Suppressor macrophage treated with lipopolysaccharide for 1 hour (primary cell): Measurements from ENCODE around the gene TSPAN18.
A peak's percentile ranks its signal among the peaks of the same experiment; 100 is the strongest.

Experiments
- DNase-seq, 3 donors: peaks; one replicate each; pipeline ENCODE4 v3.0.0-alpha.2; 2020 to 2022

TSPAN18 gene

DNA sequence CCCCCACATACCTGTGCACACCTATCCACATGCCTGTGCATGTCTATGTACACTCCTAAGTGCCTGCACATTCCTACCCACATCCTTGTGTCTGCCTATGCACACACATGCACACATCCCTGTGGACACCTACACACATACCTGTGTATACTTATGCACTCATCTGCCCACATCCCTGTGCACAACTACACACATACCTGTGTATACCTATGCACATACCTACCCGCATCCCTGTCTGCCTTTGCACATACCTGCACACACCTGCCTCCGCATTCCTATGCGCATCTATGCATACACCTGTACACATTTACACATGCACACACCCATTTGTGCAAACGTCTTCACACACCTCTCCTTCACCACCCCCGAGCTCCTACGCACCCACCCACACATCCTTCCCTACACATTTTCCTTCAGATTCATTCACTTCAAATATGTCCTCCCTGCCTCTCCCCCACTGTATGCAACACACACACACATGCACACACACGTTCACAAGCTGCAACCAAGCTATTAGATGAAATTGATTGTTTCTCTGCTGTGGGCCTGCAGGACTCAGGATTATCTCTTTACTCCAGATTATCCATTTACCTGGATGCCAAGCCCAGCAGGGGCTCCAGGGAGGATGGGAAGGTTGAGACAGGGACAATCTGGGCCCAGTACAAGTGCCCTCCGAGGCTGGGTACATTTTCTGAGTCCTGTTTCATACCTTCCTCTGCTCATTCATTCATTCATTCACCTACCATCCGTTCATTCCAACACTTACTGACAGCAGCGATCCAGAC is 53.2 kb downstream of the TSPAN18 start:
- DNase-seq: no peak

DNA sequence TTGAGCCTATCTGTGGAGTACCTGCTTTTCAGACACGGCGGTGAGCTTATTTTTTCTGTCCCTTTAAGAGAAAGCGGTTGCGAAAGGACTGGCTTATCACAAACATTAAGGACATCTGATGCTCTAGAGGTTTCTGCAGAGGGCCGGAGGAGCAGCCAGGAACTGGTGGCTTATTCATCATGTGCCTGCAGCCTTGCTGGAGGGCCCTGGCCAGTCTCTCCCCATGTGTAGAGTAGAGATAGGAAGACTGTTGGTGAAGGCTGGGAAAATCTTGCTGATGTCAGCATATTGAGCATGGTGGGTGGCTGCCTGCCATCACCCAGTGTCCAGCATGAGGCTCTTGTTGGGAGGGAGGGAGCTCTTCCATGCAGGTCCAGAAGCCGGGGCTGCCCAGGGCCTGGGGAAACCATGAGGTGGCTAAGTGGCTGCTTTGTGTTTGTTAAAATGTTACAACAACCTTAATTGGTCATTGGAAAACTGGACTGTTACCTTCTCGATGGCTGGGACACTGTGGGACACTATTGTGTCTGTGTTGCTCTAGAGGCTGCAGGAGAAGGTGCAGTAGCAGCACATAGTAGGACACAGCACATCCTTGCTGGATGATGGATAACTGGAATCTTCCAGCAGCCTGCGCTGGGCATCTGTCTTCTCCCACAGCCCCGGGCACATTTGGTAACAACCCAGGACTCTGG is 54.3 kb downstream of the TSPAN18 start:
- DNase-seq: no peak

DNA sequence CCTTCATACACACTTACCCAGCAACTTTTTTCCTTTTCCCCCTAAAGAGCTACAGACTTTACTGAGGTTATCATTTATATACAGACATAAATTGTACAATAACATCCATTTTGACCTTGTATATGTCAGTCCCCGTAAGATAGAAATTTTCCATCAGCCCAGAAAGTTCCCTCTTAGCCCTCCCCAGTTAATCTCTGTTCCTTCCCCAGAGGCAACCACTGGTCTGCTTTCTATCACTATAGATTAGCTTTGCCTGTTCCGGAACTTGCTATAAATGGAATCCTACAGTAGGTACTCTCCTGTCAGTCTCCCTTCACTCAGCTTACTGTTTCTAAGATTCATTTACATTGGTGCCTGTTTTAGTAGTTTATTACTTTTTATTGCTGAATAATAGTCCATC is 54.9 kb downstream of the TSPAN18 start:
- no peak for DNase-seq

DNA sequence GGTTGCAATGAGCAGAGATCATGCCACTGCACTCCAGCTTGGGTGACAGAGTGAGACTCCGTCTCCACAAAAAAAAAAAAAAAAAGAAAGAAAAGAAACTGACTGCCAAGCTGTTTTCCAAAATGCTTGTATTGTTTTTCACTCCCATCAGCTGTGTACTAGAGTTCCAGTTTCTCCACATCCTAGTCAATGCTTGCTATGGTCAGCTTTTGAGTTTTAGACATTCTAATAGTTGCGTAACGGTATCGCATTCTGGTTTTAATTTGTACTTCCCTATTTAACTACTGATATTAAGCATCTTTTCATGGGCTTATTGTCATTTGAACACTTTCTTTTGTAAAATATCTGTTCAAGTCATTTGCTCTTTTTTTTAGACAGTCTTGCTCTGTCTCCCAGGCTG is 55.7 kb downstream of the TSPAN18 start:
- DNase-seq: peak in 1 of 3 donors; percentile 14

DNA sequence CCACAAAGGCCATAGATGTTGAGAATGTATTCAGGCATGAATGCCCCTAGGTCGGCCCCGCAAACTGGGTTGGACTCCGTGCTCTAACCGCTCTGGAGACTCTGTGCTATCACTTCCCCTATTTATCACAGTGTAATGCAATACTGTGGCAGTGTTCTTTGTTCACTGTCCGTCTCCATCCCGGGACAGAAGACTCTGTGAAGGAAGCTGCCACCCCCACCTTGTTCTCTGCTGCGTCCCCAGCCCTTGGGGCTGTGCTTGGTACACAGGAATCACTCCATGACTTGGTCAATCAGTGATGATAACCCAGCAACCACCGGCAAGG is 57.6 kb downstream of the TSPAN18 start:
- peak in 1 of 3 donors; percentile 11 for DNase-seq

DNA sequence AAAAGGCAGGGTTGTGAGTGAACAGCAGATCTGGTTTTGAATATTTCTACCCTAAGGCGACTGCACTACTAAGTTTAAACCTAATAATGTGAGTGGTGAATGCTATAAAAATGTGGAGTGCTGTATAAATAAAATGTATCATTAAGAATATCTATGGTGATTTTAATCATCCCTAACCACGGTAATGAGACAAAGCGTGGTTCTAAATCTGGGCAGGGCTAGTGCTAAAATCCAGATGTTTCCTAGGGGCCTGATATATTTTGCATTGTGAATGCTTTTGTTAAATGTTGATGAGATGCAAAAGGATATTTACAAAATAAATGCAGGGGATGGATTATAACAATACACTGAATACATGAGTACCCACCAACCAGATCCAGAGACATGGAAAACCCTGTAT is 58.1 kb downstream of the TSPAN18 start:
- no peak for DNase-seq

DNA sequence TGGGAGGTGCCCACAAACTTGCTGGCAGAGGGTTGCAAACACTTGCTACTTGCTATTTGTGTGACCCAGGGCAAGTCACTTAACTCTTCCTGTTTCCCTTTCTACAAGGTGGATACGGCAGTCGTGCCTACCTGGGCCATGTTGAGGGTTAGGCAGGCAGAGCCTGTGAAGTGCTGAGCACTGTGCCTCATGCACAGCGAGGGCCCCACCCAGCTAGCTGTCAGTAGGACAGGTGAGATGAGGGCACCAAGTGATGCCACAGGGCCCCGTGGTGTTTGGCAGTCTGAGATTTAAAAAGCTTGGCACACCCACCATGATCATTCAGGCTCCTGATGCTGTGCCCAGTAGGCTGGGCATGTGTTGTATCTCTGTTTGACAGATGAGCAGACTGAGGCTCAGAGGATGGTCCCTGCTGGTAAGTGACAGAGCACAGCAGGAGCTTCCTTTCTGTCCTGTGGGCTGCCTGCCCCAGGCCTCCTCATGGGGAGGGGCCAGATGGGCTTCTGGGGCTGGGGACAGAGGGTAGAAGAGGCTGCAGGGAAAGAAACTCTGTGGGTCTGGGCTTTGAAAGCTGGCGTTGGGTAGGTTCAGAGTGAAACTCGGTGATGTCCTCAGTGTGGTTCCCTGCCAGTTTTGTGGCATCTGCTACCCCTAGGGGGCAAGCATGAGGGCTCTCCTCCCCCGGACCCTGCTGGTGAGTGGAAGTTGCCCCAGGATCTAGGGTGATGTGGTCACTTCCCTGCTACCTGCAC is 59.3 kb downstream of the TSPAN18 start:
- DNase-seq: peak in 2 of 3 donors; percentile 23 to 36

DNA sequence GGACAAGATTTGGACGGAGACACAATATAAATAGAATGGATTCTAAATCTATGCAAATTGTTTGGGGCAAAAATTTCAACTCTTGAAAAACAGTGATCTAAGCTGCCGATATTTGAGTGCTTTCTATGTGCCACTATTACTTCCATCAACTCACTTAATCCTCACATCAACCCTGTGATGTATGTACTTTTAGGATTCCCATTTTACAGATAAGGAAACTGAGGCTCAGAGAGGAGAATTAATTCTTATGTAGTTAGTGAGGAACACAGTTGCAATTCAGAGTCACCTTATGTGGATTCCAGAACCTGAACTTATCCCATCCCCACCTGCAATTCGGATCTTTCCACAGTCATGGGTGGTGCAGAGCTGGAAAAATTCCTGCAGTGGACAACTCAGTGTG is 60.3 kb downstream of the TSPAN18 start:
- no peak for DNase-seq

DNA sequence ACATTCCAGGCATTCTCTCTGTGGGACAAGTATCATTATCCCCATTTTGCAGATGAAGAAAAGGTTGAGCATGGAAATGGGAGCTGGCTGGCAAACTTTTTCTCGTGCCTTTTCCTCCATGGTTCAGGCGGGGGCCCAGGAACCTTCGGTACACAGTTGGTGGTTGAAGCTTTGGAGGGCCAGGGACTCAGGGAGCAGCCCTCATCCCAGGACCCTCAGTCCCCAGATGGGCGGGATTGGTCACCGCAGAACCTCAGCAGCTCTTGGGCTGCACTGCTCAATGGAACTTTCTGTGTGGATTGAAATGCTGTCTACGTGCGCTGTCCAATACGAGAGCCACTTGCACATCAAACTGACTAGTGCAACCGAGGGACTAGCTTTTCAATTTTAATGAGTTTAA is 61.2 kb downstream of the TSPAN18 start:
- DNase-seq: no peak

DNA sequence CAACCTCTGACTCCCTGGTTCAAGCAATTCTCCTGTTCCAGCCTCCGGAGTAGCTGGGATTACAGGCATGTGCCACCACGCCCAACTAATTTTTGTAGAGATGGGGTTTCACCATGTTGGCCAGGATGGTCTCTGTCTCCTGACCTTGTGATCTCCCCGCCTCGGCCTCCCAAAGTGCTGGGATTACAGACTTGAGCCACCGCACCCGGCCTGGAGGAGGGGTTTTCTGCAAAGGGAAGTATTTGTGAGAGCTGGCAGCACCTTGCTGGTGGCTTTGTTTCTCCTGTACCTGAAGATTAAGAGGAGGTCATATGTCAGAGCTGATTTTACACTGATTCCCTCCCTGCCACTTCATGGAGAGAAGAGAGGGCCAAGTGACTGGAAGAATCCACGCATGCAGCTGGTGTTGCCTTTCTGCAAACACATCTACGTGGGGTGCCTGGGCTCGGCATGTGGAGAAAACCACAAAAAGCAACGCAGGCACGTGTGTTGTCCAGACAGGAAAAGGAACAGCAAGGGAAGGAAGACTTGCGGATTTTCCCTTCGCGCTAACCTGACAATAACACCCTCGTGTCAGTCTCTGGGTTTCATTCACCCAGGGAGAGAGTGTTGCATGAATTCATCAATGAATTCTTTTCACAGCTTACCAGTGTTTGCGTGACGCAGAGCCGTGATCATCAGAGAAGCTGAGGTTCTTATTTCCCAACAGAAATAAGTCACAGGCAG is 61.9 kb downstream of the TSPAN18 start:
- DNase-seq: peak in 1 of 3 donors; percentile 10

DNA sequence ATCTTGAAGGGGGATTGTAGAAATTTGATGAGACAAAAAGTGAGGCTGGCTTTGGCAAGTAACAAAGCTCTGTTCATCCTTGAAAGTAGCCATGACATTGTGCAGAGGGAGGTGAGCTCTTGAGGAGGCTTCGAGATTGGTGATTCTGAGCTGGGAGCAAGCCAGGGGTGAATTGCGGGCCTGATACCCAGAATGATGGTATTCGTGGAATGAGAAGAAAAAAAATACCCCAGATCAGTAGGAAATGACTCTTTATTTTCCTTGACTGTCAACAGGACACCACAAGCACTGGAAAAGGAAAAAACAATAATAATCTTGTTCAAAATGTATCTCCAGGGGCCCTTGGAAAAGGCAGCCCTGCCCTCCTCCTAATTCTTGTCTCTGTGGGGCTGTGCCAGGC is 62.7 kb downstream of the TSPAN18 start:
- no peak for DNase-seq

DNA sequence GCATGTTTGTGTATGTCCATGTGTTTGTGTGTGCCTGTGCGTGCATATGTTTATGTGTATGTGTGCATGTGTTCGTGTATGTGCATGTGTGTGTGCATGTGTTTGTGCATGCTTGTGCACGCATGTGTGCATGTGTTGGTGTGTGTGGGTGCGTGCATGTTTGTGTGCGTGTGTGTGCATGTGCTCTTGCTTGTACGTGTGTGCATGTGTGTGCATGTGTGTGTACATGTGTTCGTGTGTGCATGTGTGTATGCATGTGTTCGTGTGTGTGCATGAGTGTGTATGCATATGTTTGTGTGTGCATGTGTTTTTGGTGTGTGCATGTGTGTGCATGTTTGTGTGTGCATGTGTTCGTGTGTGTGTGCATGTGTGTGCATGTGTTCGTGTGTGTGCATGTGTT is 63.4 kb downstream of the TSPAN18 start:
- DNase-seq: no peak

DNA sequence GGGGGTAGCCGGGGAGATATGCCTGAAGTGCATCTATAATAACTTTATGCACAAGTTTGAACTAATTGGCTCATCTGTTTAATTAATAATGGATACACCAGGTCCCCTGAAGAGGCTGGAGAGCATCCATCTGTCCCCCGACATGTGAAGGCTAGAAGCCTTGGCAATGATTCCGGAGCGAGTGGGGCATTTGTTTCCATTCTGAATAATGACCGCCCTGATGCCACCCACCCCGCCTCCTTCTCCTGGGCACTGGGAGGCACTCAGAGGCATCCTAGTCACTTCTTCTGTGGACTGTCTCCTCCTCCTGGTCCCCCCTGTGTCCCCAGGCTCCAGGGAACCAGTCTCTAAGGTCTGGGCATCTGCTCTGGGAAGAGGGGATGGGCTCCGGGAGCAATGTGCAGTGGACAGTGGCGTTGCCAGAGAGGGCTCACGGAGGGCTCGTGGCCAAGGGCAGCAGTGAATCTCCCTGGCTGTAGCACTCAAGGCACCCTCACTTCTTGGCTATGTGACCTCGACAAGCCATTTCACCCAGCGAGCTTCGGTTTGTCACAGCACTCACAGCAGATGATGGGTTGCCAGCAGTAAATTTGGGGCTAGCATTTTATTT is 64.7 kb downstream of the TSPAN18 start:
- no peak for DNase-seq

DNA sequence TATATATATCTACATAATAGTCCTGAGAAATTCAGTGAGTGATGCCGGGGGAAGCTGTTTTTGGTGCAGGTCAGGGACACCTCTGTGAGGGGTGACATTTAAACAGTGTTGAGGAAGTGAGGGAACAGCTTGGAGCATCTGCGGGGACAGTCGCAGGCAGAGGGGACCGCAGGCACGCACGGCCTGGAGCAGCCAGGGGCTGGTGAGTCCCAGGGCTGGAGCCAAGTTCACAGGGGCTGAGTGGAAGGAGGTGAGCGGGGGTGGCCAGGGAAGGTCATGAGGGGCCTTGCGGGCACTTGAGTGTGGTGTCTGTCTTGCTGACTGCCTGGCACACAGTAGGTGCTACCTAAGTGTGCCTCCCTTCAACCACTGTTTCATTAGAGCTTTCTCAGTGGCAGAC is 65.4 kb downstream of the TSPAN18 start:
- no peak for DNase-seq

DNA sequence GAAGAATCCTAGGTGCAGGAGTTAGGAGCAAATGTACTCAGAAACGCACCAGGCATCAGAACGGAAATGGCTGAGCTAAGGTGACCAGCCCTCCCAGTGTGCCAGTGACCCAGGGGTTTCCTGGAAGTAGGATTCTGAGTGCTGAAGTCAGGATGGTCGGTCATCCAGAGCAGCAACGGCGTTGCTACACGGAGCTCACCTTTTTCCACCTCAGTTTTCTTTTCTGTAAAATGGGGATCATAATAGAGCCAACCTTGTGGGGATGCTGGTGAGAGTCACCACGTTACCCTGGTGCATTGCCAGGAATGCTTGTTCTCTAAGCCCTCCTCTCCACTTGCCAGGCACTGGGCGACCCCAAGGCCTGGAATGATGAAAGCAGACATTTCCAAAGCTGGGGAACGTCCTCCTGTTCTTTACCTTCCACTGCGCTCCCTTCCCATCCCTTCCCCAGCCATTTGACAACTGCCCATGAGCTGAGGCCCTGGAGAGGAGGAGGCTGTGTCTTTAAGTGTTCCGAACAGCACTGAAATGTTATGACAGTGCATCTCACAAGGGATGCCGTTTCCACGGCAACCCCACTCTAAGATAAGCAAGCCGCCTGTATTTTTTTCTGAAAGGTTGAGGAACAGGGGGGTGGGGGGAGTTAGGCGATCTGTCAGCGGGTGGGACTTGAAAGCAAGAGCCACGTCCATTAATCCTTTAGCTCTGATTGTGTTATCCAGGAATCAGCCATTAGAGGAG is 66.8 kb downstream of the TSPAN18 start:
- DNase-seq: no peak

DNA sequence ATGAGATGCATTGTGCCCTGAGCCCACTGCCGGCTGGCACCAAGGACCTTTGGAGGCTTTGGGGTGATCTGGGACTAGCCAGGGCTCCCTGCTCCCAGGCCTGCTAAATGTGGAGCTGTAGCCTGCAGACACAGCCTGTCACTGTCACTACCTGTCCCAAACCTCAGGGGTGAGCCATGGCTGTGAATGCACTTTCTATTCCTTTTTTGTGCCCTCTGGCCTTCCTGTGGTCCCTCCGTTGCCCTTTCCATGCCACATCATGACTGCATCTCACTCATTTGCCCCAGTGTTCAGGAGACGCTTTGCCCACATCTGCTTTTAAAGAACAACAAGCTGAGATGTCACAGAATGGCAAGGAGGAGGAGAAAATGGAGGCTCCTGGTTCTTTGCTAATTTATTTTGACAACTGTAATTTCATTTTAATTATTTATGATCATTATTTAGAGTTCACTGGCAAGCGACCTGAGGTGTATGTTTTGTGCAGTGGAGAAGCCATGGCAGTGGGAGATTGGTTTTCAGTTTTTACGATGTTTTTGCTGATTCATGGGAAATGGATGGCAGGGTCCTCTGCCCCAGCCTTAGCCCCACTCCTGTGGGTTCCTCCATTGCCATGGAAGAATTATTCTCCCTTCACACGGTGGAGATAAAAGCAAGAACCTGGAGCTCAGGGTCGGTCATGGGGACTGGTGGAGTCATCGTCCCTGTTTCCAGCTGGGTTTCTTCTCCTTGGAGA is 69.2 kb downstream of the TSPAN18 start:
- DNase-seq: no peak

DNA sequence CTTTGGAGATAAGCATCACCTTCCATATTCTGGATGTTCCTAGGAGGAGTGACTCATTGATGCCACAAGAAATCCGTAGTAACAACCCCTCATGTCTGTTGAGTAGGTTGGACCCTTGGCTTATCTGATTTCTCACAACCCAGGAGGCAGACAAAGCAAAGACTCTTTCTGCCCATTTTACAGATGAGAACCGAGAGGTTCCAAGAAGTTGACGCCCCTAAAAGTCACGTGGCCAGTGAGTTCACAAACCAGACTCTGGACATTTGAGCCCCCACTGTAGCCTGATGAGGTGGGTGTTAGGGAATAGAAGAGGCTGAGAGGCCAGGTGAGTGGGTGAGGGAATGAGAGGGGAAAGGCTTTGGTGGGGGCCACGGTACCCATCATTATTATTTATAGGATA is 70.3 kb downstream of the TSPAN18 start:
- no peak for DNase-seq

DNA sequence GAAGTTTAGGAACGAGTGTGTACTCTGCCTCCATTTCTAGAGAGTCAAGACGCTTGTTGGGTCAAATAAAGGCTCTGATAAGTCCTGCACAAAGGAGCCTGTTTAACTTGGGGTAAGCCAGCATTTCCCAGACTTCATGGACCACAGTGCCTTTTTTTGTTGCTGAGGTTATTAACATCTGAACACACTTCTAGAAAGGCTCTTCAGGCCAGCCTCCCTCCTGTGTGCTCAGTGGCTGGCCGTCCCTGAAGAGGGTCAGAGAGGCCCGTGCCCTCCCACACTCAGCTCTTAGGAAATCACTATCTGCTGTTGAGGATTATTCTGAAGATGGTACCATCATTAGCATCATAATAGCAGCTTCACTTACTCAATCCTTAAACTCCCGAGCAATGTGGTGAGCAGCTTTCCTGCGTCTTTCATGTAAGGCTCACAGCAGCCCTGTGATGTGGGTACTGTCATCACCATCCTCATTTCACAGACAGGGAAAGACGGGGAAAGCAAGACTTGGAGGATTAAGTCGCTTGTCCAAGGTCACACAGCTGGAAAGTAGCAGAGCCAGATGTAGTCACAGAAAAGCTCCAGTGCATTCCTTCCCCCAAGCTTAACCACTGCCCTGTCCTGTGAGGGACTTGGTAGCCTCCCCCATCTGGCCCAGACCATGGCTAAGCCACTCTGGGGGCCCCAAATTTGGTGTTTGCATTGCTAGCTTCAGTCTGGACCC is 71.3 kb downstream of the TSPAN18 start:
- no peak for DNase-seq

DNA sequence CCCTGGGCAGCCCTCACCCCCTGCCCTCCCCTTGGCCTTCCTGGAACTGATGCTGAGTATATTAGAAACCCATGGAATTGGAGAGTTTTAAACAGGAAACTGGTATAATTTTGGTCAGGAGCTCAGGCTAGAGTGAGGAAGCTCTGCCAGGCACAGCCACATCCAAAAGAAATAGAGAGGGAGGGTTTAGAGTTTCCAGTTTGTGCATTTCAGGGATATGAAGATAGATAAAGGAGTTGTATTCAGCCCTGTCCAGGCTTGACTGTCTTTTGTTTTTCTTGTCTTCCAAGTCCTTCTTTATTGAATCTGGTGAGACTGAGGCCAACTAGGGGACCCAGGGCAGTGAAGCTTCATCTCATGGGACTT is 71.8 kb downstream of the TSPAN18 start:
- no peak for DNase-seq

DNA sequence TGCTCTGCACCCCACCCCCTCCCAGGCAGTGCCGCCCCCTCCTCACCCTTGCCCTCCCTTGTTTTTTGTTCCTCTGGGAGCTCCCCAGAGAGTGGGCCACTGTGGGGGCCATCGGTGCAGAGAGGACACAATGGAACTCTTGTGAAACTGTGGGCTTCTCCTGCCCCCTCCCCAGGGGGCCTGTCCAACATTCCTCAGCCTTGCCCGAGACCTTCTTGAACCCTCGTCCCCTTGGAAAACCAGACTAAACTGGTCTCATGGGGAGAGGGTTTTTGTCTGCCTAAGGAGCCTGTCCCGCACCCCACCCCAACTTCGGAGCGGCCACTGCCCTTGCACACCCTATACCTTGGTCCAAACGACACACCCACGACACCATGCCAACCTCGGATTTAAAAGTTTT is 72.2 kb downstream of the TSPAN18 start:
- no peak for DNase-seq

DNA sequence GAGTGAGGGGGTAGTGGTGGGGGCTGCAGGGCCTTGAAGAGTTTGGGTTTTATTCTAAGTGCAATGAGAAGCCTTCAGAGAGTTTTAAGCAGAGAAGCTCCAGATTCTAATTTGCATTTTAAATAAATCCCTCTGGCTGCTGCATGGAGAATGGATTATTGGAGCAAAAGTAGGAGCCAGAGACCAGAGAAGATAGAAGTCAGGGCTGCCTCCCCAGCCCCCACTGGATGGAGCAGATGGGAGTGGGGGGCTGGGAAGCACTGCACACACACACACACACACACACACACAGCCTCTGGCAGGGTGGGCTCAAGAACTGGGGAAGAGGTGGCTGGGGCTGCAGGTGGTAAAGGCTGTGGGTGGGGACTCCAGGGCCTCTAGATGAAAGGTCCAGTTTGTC is 75.6 kb downstream of the TSPAN18 start:
- no peak for DNase-seq
